Liver (tissue), 9 donors: Measurements from ENCODE around the gene PPARA. TPM values are rescaled to one million over a fixed set of nuclear protein-coding genes. Genes with fewer than 3 reads are reported as not detected.

Experiments used
- DNase-seq: peaks from one replicate; pipeline ENCODE4 v3.0.0-alpha.2; 2017; ENCODE audit warnings: low spot score
- H3K27ac ChIP-seq, 2 donors: one replicate each; pipeline ENCODE4 v1.7.0; 2013; ENCODE audit warnings: inconsistent platforms in 2 of 2, low read length in 2 of 2, control low read depth in 1 of 2, low read depth in 1 of 2, mild to moderate bottlenecking in 1 of 2
- H3K27me3 ChIP-seq, 4 donors: one replicate each; pipeline versions ENCODE4 v1.6.1 to v1.7.0; 2013; ENCODE audit warnings: low read length in 3 of 4, inconsistent platforms in 1 of 4, mild to moderate bottlenecking in 1 of 4, moderate library complexity in 1 of 4; ENCODE audit not compliant: control insufficient read depth in 4 of 4, insufficient read depth in 4 of 4
- H3K36me3 ChIP-seq, 4 donors: one replicate each; pipeline versions ENCODE4 v1.6.1 to v1.7.0; 2013; ENCODE audit warnings: low read length in 3 of 4, mild to moderate bottlenecking in 3 of 4, low read depth in 1 of 4, moderate library complexity in 1 of 4; ENCODE audit not compliant: control insufficient read depth in 4 of 4, insufficient read depth in 3 of 4
- H3K4me1 ChIP-seq, 4 donors: one replicate each; pipeline versions ENCODE4 v1.6.1 to v1.7.0; 2013; ENCODE audit warnings: low read length in 3 of 4, mild to moderate bottlenecking in 3 of 4, moderate library complexity in 1 of 4; ENCODE audit not compliant: control insufficient read depth in 4 of 4, insufficient read depth in 4 of 4
- H3K4me3 ChIP-seq, 3 donors: one replicate each; pipeline versions ENCODE4 v1.6.1 to v1.7.0; 2013; ENCODE audit warnings: low read length in 3 of 3, control low read depth in 1 of 3, low read depth in 1 of 3, mild to moderate bottlenecking in 1 of 3
- H3K9ac ChIP-seq, 2 donors: one replicate each; pipeline ENCODE4 v1.7.0; 2013; ENCODE audit warnings: low read length in 2 of 2, mild to moderate bottlenecking in 2 of 2, moderate library complexity in 2 of 2, control low read depth in 1 of 2, low read depth in 1 of 2
- H3K9me3 ChIP-seq, 4 donors: one replicate each; pipeline versions ENCODE4 v1.6.1 to v1.7.0; 2013; ENCODE audit warnings: low read length in 3 of 4; ENCODE audit not compliant: control insufficient read depth in 4 of 4
- ATF3 ChIP-seq: IDR thresholded peaks from 2 replicates; pipeline ENCODE4 v1.6.1; 2016; ENCODE audit warnings: antibody characterized with exemption
- EGR1 ChIP-seq, 2 donors: IDR thresholded peaks; 2 replicates each; pipeline ENCODE4 v1.6.1; 2016 to 2018; ENCODE audit warnings: antibody characterized with exemption in 2 of 2, low read depth in 2 of 2
- FOXA1 ChIP-seq: IDR thresholded peaks from 2 replicates; pipeline ENCODE4 v1.6.1; 2016; ENCODE audit warnings: antibody characterized with exemption
- FOXA2 ChIP-seq: IDR thresholded peaks from 2 replicates; pipeline ENCODE4 v1.6.1; 2016; ENCODE audit warnings: antibody characterized with exemption
- GABPA ChIP-seq, 2 donors: IDR thresholded peaks in 1 of 2; conservative IDR thresholded peaks in 1 of 2; 2 replicates each; pipeline ENCODE4 v1.6.1; 2016; ENCODE audit warnings: antibody characterized with exemption in 2 of 2, mild to moderate bottlenecking in 1 of 2, moderate library complexity in 1 of 2
- HNF4A ChIP-seq, 2 donors: conservative IDR thresholded peaks; 2 replicates each; pipeline ENCODE4 v1.6.1; 2016; ENCODE audit warnings: antibody characterized with exemption in 2 of 2, mild to moderate bottlenecking in 2 of 2
- HNF4G ChIP-seq: IDR thresholded peaks from 2 replicates; pipeline ENCODE4 v1.6.1; 2016; ENCODE audit warnings: antibody characterized with exemption
- JUND ChIP-seq, 2 donors: IDR thresholded peaks; 2 replicates each; pipeline ENCODE4 v1.6.1; 2016; ENCODE audit warnings: antibody characterized with exemption in 2 of 2
- MAX ChIP-seq: IDR thresholded peaks from 2 replicates; pipeline ENCODE4 v1.6.1; 2016; ENCODE audit warnings: antibody characterized with exemption
- NR2F2 ChIP-seq: IDR thresholded peaks from 2 replicates; pipeline ENCODE4 v1.6.1; 2016; ENCODE audit warnings: antibody characterized with exemption
- RAD21 ChIP-seq, 2 donors: IDR thresholded peaks; 2 replicates each; pipeline ENCODE4 v1.6.1; 2016; ENCODE audit warnings: antibody characterized with exemption in 2 of 2, mild to moderate bottlenecking in 2 of 2
- RXRA ChIP-seq, 2 donors: IDR thresholded peaks; 2 replicates each; pipeline ENCODE4 v1.6.1; 2017 to 2018; ENCODE audit warnings: antibody characterized with exemption in 2 of 2, mild to moderate bottlenecking in 1 of 2
- SP1 ChIP-seq: IDR thresholded peaks from 2 replicates; pipeline ENCODE4 v1.6.1; 2018; ENCODE audit warnings: antibody characterized with exemption, mild to moderate bottlenecking
- TAF1 ChIP-seq: conservative IDR thresholded peaks from 2 replicates; pipeline ENCODE4 v1.6.1; 2016; ENCODE audit warnings: antibody characterized with exemption, mild to moderate bottlenecking
- YY1 ChIP-seq: IDR thresholded peaks from 2 replicates; pipeline ENCODE4 v1.6.1; 2016; ENCODE audit warnings: antibody characterized with exemption, mild to moderate bottlenecking
- WGBS: extraction: QIAGEN DNeasy Blood & Tissue Kit; methylation state at CpG from one replicate; pipeline ENCODE4 v1.1.7; 2013; 5-methylcytosine and 5-hydroxymethylcytosine counted together
- polyA plus RNA-seq, 2 donors: library from polyadenylated mRNA; stranded (reverse) in 1 of 2; unstranded in 1 of 2; fragments of 200-250 nt in 1 of 2; fragments of >200 nt in 1 of 2; fragmentation: Nextera tagmentation in 1 of 2; extraction: Ambion mirVana in 1 of 2; gene quantifications; one replicate each; pipeline versions ENCODE4 v1.2.1 to v1.2.3, GENCODE V29; 2013 to 2015
- total RNA-seq, 2 donors: library from RNA; depleted of rRNA; stranded (reverse); fragments of >200 nt; gene quantifications; one replicate each; pipeline ENCODE4 v1.2.3, GENCODE V29; 2014
- TF ChIP-seq, protein P1 (sequence below): fragments of 150-350 bp; IDR thresholded peaks from 2 replicates; pipeline ENCODE4 v1.5.1; 2017; ENCODE audit warnings: improper control_type of control experiment, low read depth, low read length; ENCODE audit not compliant: missing input control
- TF ChIP-seq, protein P2 (sequence below): IDR thresholded peaks from 2 replicates; pipeline ENCODE4 v1.6.1; 2016; ENCODE audit warnings: antibody characterized with exemption
- TF ChIP-seq, protein P3 (sequence below): IDR thresholded peaks from 2 replicates; pipeline ENCODE4 v1.6.1; 2016; ENCODE audit warnings: antibody characterized with exemption, mild to moderate bottlenecking
- donor health status: healthy.
- donor health status: healthy.
- donor health status: healthy.
- donor health status: healthy.
- donor health status: healthy.

The PPARA gene
- total and polyA plus RNA-seq, 4 donors: 31.2 to 78.8 (median 41.3) TPM

DNA sequence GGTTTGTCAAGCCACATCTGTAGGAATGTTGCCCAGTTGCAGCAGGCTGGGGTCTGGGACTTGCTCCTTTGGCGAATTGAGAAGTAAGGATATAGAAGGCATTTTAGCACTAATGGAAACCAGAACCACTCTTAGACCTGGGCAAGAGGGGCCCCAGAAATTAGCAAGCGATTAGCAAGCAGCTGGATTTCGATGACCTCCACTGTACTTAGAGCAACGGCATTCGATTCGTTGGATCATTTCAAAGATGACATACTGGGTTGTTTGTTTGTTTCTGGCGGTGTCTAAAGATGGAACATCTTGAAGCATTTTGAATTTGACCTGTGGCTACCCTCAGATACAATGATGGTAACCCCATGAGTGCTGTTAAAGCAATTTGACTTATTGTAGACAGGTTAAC lies 100.9 kb downstream of the PPARA start:
- Histone ChIP-seq H3K9me3 (no peaks in the 10 kb centered on the region), H3K4me3 (peak overlapping the region in 1 of 3 donors; percentile 85), H3K27me3 (no peaks in the 10 kb centered on the region), H3K4me1 (peaks cover 3 to 16% (median 9%) of the 10 kb centered on the region in 4 donors), H3K27ac (no peak overlapping the region), H3K36me3 (no peaks in the 10 kb centered on the region), H3K9ac (no peak overlapping the region)
- 85% methylated on average over 7 of the region's 7 CpGs for WGBS
- TF ChIP-seq YY1: no peak
- no peak for TF ChIP-seq SP1
- TF ChIP-seq FOXA1: no peak
- TF ChIP-seq RXRA (IDR thresholded peaks at IDR 0.05): no peak
- TF ChIP-seq GABPA (IDR thresholded peaks at IDR 0.05 in 1 of 2, conservative IDR thresholded peaks at IDR 0.05 in 1 of 2): no peak
- TF ChIP-seq, protein P1, sequence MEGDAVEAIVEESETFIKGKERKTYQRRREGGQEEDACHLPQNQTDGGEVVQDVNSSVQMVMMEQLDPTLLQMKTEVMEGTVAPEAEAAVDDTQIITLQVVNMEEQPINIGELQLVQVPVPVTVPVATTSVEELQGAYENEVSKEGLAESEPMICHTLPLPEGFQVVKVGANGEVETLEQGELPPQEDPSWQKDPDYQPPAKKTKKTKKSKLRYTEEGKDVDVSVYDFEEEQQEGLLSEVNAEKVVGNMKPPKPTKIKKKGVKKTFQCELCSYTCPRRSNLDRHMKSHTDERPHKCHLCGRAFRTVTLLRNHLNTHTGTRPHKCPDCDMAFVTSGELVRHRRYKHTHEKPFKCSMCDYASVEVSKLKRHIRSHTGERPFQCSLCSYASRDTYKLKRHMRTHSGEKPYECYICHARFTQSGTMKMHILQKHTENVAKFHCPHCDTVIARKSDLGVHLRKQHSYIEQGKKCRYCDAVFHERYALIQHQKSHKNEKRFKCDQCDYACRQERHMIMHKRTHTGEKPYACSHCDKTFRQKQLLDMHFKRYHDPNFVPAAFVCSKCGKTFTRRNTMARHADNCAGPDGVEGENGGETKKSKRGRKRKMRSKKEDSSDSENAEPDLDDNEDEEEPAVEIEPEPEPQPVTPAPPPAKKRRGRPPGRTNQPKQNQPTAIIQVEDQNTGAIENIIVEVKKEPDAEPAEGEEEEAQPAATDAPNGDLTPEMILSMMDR: no peak
- TF ChIP-seq TAF1: no peak
- TF ChIP-seq RAD21 (IDR thresholded peaks at IDR 0.05): no peak
- no peak for TF ChIP-seq JUND (IDR thresholded peaks at IDR 0.05)
- TF ChIP-seq FOXA2: no peak
- TF ChIP-seq HNF4G: no peak
- no peak for TF ChIP-seq EGR1 (IDR thresholded peaks at IDR 0.05; ENCODE audit: low read depth in 2 of 2)
- TF ChIP-seq MAX: no peak
- TF ChIP-seq ATF3: no peak
- TF ChIP-seq NR2F2: no peak
- no peak for TF ChIP-seq HNF4A (conservative IDR thresholded peaks at IDR 0.05)
- DNase-seq: no peak

GRCh38 chr22:46251816-46252380 lies 101.6 kb downstream of the PPARA start:
- no peak for TF ChIP-seq SP1
- TF ChIP-seq EGR1 (IDR thresholded peaks at IDR 0.05; ENCODE audit: low read depth in 2 of 2): no peak
- TF ChIP-seq RAD21 (IDR thresholded peaks at IDR 0.05): no peak
- no peak for TF ChIP-seq FOXA1
- no peak for TF ChIP-seq HNF4G
- TF ChIP-seq YY1: no peak
- TF ChIP-seq, protein P2, sequence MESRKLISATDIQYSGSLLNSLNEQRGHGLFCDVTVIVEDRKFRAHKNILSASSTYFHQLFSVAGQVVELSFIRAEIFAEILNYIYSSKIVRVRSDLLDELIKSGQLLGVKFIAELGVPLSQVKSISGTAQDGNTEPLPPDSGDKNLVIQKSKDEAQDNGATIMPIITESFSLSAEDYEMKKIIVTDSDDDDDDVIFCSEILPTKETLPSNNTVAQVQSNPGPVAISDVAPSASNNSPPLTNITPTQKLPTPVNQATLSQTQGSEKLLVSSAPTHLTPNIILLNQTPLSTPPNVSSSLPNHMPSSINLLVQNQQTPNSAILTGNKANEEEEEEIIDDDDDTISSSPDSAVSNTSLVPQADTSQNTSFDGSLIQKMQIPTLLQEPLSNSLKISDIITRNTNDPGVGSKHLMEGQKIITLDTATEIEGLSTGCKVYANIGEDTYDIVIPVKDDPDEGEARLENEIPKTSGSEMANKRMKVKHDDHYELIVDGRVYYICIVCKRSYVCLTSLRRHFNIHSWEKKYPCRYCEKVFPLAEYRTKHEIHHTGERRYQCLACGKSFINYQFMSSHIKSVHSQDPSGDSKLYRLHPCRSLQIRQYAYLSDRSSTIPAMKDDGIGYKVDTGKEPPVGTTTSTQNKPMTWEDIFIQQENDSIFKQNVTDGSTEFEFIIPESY: no peak
- TF ChIP-seq HNF4A (conservative IDR thresholded peaks at IDR 0.05): no peak
- TF ChIP-seq JUND (IDR thresholded peaks at IDR 0.05): no peak
- TF ChIP-seq, protein P1: no peak
- TF ChIP-seq, protein P3, sequence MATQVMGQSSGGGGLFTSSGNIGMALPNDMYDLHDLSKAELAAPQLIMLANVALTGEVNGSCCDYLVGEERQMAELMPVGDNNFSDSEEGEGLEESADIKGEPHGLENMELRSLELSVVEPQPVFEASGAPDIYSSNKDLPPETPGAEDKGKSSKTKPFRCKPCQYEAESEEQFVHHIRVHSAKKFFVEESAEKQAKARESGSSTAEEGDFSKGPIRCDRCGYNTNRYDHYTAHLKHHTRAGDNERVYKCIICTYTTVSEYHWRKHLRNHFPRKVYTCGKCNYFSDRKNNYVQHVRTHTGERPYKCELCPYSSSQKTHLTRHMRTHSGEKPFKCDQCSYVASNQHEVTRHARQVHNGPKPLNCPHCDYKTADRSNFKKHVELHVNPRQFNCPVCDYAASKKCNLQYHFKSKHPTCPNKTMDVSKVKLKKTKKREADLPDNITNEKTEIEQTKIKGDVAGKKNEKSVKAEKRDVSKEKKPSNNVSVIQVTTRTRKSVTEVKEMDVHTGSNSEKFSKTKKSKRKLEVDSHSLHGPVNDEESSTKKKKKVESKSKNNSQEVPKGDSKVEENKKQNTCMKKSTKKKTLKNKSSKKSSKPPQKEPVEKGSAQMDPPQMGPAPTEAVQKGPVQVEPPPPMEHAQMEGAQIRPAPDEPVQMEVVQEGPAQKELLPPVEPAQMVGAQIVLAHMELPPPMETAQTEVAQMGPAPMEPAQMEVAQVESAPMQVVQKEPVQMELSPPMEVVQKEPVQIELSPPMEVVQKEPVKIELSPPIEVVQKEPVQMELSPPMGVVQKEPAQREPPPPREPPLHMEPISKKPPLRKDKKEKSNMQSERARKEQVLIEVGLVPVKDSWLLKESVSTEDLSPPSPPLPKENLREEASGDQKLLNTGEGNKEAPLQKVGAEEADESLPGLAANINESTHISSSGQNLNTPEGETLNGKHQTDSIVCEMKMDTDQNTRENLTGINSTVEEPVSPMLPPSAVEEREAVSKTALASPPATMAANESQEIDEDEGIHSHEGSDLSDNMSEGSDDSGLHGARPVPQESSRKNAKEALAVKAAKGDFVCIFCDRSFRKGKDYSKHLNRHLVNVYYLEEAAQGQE: no peak
- TF ChIP-seq ATF3: no peak
- TF ChIP-seq RXRA (IDR thresholded peaks at IDR 0.05): no peak
- no peak for TF ChIP-seq GABPA (IDR thresholded peaks at IDR 0.05 in 1 of 2, conservative IDR thresholded peaks at IDR 0.05 in 1 of 2)
- no peak for TF ChIP-seq FOXA2
- no peak for TF ChIP-seq NR2F2
- no peak for TF ChIP-seq MAX
- no peak for TF ChIP-seq TAF1
- 94% methylated on average over 9 of the region's 9 CpGs for WGBS
- Histone ChIP-seq H3K9me3 (no peaks in the 10 kb centered on the region), H3K4me3 (no peak overlapping the region), H3K9ac (no peak overlapping the region), H3K36me3 (no peaks in the 10 kb centered on the region), H3K4me1 (peaks cover 3 to 16% (median 9%) of the 10 kb centered on the region in 4 donors), H3K27ac (no peak overlapping the region), H3K27me3 (no peaks in the 10 kb centered on the region)
- no peak for DNase-seq
